Ishikawa (cell line): ENCODE measurements around the gene GDPD5.

Experiments used
- CEBPB ChIP-seq: IDR thresholded peaks from 2 replicates; pipeline ENCODE4 v1.6.1; 2012
- EP300 ChIP-seq: IDR thresholded peaks from 2 replicates; pipeline ENCODE4 v1.6.1; 2012; ENCODE audit warnings: borderline replicate concordance
- NFIC ChIP-seq: IDR thresholded peaks from 2 replicates; pipeline ENCODE4 v1.6.1; 2012
- RAD21 ChIP-seq: IDR thresholded peaks from 2 replicates; pipeline ENCODE4 v1.6.1; 2012; ENCODE audit warnings: low read depth
- TAF1 ChIP-seq: IDR thresholded peaks from 2 replicates; pipeline ENCODE4 v1.6.1; 2012; ENCODE audit warnings: low read depth, mild to moderate bottlenecking
- TCF12 ChIP-seq: IDR thresholded peaks from 2 replicates; pipeline ENCODE4 v1.6.1; 2012; ENCODE audit warnings: low read depth
- YY1 ChIP-seq: IDR thresholded peaks from 2 replicates; pipeline ENCODE4 v1.6.1; 2012; ENCODE audit warnings: low read depth
- ZBTB7A ChIP-seq: IDR thresholded peaks from 2 replicates; pipeline ENCODE4 v1.6.1; 2012; ENCODE audit warnings: low read depth
- TF ChIP-seq, protein P1 (sequence below): IDR thresholded peaks from 2 replicates; pipeline ENCODE4 v1.6.1; 2012; ENCODE audit warnings: low read depth, mild to moderate bottlenecking
- TF ChIP-seq, protein P2 (sequence below): IDR thresholded peaks from 2 replicates; pipeline ENCODE4 v1.6.1; 2012
- TF ChIP-seq, protein P3 (sequence below): IDR thresholded peaks from 2 replicates; pipeline ENCODE4 v1.6.1; 2012

DNA sequence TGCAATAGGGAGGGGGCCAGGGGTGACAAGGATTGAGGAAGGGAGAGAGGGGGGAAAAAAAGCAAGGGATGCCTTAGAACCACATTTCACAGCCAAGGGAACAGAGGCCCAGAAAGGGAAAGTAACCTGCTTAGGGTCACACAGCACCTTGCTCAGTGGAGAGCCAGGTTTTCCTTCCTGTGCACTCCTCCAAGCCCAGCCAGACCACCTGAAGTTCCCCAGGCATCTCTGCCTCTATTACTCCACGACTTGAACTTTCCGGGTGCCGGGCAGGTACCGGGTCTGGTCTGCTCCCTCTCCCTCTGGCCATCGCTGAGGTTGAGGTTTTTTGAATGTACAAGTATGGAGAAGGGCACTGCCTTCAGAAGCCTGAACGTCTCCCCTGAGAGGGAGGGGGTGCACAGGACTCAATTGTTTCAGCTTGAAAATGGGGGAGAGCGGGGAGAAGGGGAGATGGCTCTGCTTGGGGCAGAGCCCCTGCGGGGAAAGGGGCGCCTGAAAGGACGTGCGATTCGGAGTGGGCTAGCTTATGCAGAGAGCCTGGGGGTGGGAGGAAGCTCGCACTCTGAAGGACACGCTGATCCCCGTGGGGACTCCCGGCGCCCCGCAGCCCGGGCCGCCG is 35.8 kb upstream of the GDPD5 start:
- TF ChIP-seq CEBPB (no peak), EP300 (no peak), ZBTB7A (no peak), TAF1 (no peak), NFIC (no peak), YY1 (no peak), RAD21 (no peak), TCF12 (no peak)
- TF ChIP-seq, protein P1, sequence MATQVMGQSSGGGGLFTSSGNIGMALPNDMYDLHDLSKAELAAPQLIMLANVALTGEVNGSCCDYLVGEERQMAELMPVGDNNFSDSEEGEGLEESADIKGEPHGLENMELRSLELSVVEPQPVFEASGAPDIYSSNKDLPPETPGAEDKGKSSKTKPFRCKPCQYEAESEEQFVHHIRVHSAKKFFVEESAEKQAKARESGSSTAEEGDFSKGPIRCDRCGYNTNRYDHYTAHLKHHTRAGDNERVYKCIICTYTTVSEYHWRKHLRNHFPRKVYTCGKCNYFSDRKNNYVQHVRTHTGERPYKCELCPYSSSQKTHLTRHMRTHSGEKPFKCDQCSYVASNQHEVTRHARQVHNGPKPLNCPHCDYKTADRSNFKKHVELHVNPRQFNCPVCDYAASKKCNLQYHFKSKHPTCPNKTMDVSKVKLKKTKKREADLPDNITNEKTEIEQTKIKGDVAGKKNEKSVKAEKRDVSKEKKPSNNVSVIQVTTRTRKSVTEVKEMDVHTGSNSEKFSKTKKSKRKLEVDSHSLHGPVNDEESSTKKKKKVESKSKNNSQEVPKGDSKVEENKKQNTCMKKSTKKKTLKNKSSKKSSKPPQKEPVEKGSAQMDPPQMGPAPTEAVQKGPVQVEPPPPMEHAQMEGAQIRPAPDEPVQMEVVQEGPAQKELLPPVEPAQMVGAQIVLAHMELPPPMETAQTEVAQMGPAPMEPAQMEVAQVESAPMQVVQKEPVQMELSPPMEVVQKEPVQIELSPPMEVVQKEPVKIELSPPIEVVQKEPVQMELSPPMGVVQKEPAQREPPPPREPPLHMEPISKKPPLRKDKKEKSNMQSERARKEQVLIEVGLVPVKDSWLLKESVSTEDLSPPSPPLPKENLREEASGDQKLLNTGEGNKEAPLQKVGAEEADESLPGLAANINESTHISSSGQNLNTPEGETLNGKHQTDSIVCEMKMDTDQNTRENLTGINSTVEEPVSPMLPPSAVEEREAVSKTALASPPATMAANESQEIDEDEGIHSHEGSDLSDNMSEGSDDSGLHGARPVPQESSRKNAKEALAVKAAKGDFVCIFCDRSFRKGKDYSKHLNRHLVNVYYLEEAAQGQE = no peak
- TF ChIP-seq, protein P2, sequence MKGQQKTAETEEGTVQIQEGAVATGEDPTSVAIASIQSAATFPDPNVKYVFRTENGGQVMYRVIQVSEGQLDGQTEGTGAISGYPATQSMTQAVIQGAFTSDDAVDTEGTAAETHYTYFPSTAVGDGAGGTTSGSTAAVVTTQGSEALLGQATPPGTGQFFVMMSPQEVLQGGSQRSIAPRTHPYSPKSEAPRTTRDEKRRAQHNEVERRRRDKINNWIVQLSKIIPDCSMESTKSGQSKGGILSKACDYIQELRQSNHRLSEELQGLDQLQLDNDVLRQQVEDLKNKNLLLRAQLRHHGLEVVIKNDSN = no peak
- TF ChIP-seq, protein P3, sequence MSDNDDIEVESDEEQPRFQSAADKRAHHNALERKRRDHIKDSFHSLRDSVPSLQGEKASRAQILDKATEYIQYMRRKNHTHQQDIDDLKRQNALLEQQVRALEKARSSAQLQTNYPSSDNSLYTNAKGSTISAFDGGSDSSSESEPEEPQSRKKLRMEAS = no peak
